ENCODE measurements around the gene SLC25A47. TPM values are rescaled to one million over a fixed set of nuclear protein-coding genes. Genes with fewer than 3 reads are reported as not detected.

Gene SLC25A47
- total and polyA plus RNA-seq, 8 donors = 0.07 to 0.28 (median 0.12) TPM; not detected in 4

GRCh38 chr14:100293497-100294212 is 29.5 kb upstream of the SLC25A47 start:
- peak in 2 of 6 donors; percentile 21 to 36 for DNase-seq
- no peak for TF ChIP-seq CTCF (IDR thresholded peaks at IDR 0.05)
- ATAC-seq = no peak
- no peaks in the 10 kb centered on the region for H3K9me3 ChIP-seq
- H3K4me1 ChIP-seq = peaks cover 0 to 12% (median 9%) of the 10 kb centered on the region in 3 donors
- no peak overlapping the region for H3K27ac ChIP-seq
- 68 to 74% methylated on average over 14 of the region's 14 CpGs for WGBS, 2 donors
- intact Hi-C loops (cut with DNase I) = no loop called here
- FAIRE-seq = no peak
- H3K4me3 ChIP-seq = no peak overlapping the region
- H3K36me3 ChIP-seq = peaks cover 0 to 7% (median 0%) of the 10 kb centered on the region in 3 donors
- no peaks in the 10 kb centered on the region for H3K27me3 ChIP-seq

- Histone ChIP-seq H3K27me3 (no peaks in the 10 kb centered on the region), H3K36me3 (peaks cover 0 to 7% (median 0%) of the 10 kb centered on the region in 3 donors), H3K4me1 (peaks cover 0 to 12% (median 9%) of the 10 kb centered on the region in 3 donors), H3K9me3 (no peaks in the 10 kb centered on the region), H3K27ac (no peak overlapping the region), H3K4me3 (no peak overlapping the region)
- no peak for ATAC-seq
- TF ChIP-seq CTCF (IDR thresholded peaks at IDR 0.05) = no peak
- no peak for FAIRE-seq
- peak in 2 of 6 donors; percentile 24 to 25 for DNase-seq
- intact Hi-C loops (cut with DNase I) = no loop called here
- WGBS, 2 donors = 82 to 86% methylated on average over 12 of the region's 12 CpGs
These were observed 28.8 kb upstream of the SLC25A47 start for GRCh38 chr14:100294213-100294962.

- TF ChIP-seq CTCF (IDR thresholded peaks at IDR 0.05) = no peak
- H3K27ac ChIP-seq = no peak overlapping the region
- WGBS, 2 donors = 82 to 95% methylated on average over 2 of the region's 2 CpGs
- no peaks in the 10 kb centered on the region for H3K27me3 ChIP-seq
- H3K4me3 ChIP-seq = no peak overlapping the region
- ATAC-seq = no peak
- H3K9me3 ChIP-seq = no peaks in the 10 kb centered on the region
- intact Hi-C loops (cut with DNase I) = no loop called here
- no peak for FAIRE-seq
- peaks cover 0 to 7% (median 0%) of the 10 kb centered on the region in 3 donors for H3K36me3 ChIP-seq
- peak in 1 of 6 donors; percentile 10 for DNase-seq
- H3K4me1 ChIP-seq = peaks cover 0 to 12% (median 9%) of the 10 kb centered on the region in 3 donors
These were observed 28.2 kb upstream of the SLC25A47 start for GRCh38 chr14:100294963-100295330.

- H3K4me1 ChIP-seq = peaks cover 0 to 12% (median 9%) of the 10 kb centered on the region in 3 donors
- intact Hi-C loops (cut with DNase I) = no loop called here
These were observed 27.6 kb upstream of the SLC25A47 start for GRCh38 chr14:100295376-100296105.

More at GRCh38 chr14:100295376-100296105, 27.6 kb upstream of the SLC25A47 start:
- no peak for FAIRE-seq
- WGBS, 2 donors = 90 to 96% methylated on average over 16 of the region's 16 CpGs
- Histone ChIP-seq H3K27ac (no peak overlapping the region), H3K4me3 (no peak overlapping the region), H3K27me3 (no peaks in the 10 kb centered on the region), H3K36me3 (peaks cover 0 to 7% (median 0%) of the 10 kb centered on the region in 3 donors), H3K9me3 (no peaks in the 10 kb centered on the region)
- peak in 2 of 6 donors; percentile 26 to 35 for DNase-seq
- ATAC-seq = no peak
- no peak for TF ChIP-seq CTCF (IDR thresholded peaks at IDR 0.05)
